HCT116 (cell line): ENCODE measurements around the gene PNISR. TPM values are rescaled to one million over a fixed set of nuclear protein-coding genes. Genes with fewer than 3 reads are reported as not detected.

Experiments used
- ATAC-seq: fragments of 200-7000 bp; cut with Tn5 transposase; 2 replicates; pipeline ENCODE4 v1.9.1; 2020; ENCODE audit warnings: mild to moderate bottlenecking, moderate library complexity
- BruUV-seq: library from RNA; stranded (reverse); fragments of 400-500 nt; replicated peaks from 2 replicates; lab custom pipeline; 2021; lab: Mats Ljungman, UMichigan
- CTCF ChIA-PET: fragments of 300-600 bp; sonication (Branson Sonifier 250); formaldehyde crosslinking; loops from one replicate; lab custom pipeline; 2021; ENCODE audit warnings: antibody characterized with exemption; lab: Charles Lee
- POLR2A ChIA-PET: fragments of 300-600, 350-600 bp; sonication (Branson Sonifier 250); formaldehyde crosslinking; loops from one replicate; lab custom pipeline; 2021; ENCODE audit warnings: antibody characterized with exemption; lab: Charles Lee
- RAD21 ChIA-PET, 2 experiments: fragments of 300-600 bp; sonication (Branson Sonifier 250); formaldehyde crosslinking; loops; one replicate each; lab custom pipeline; 2023; ENCODE audit warnings: low total read pairs in 2 of 2; ENCODE audit not compliant: uncharacterized antibody in 2 of 2, unreplicated experiment in 2 of 2, low non-redundant PET in 1 of 2; lab: Charles Lee
- DNase-seq: peaks from one replicate; pipeline ENCODE4 v3.0.0-alpha.2; 2010; ENCODE audit warnings: low read depth, low spot score
- H2AFZ ChIP-seq: fragments of 200-600 bp; shearing (Covaris generic), sonication (generic); 2 replicates; pipeline ENCODE4 v1.6.1; 2017; ENCODE audit warnings: low read depth, mixed run types, mixed read lengths, antibody characterized with exemption, low read length; ENCODE audit not compliant: poor library complexity, severe bottlenecking
- H3K27ac ChIP-seq: 2 replicates; pipeline ENCODE4 v1.5.1; 2012; ENCODE audit warnings: low read depth, low read length
- H3K27me3 ChIP-seq: fragments of 200-600 bp; sonication (generic); 2 replicates; pipeline ENCODE4 v1.6.1; 2016; ENCODE audit warnings: mixed run types, low read length, mixed read lengths; ENCODE audit not compliant: insufficient read depth
- H3K36me3 ChIP-seq, 2 experiments: fragments of 200-500 bp in 1 of 2; fragments of 200-600 bp in 1 of 2; sonication (Bioruptor generic) in 1 of 2; sonication (generic) in 1 of 2; 2 replicates each; pipeline versions ENCODE4 v1.5.1 to v1.6.1; 2014 to 2016; ENCODE audit warnings: low read length in 2 of 2, inconsistent platforms in 1 of 2, mixed read lengths in 1 of 2, mixed run types in 1 of 2; ENCODE audit not compliant: insufficient read depth in 2 of 2, control insufficient read depth in 1 of 2
- H3K4me1 ChIP-seq, 2 experiments: fragments of 200-600 bp in 1 of 2; sonication (generic) in 1 of 2; 2 replicates each; pipeline versions ENCODE4 v1.5.1 to v1.6.1; 2012 to 2017; ENCODE audit warnings: low read length in 2 of 2, inconsistent platforms in 1 of 2, mild to moderate bottlenecking in 1 of 2, mixed read lengths in 1 of 2, mixed run types in 1 of 2, moderate library complexity in 1 of 2; ENCODE audit not compliant: insufficient read depth in 2 of 2, control insufficient read depth in 1 of 2
- H3K4me2 ChIP-seq: fragments of 200-600 bp; sonication (generic); 2 replicates; pipeline ENCODE4 v1.6.1; 2017; ENCODE audit warnings: mixed run types, low read length, mixed read lengths
- H3K4me3 ChIP-seq, 2 experiments: fragments of 200-600 bp in 1 of 2; sonication (generic) in 1 of 2; replicated peaks in 1 of 2; 2 replicates each; pipeline ENCODE4 v1.5.1; 2011 to 2016; ENCODE audit warnings: low read length in 2 of 2, control low read depth in 1 of 2, low read depth in 1 of 2, mild to moderate bottlenecking in 1 of 2, mixed read lengths in 1 of 2, mixed run types in 1 of 2
- H3K79me2 ChIP-seq: fragments of 200-600 bp; sonication (generic); 2 replicates; pipeline ENCODE4 v1.6.1; 2017; ENCODE audit warnings: mild to moderate bottlenecking, mixed run types, low read length, moderate library complexity, mixed read lengths; ENCODE audit not compliant: insufficient read depth
- H3K9ac ChIP-seq: fragments of 200-600 bp; sonication (generic); 2 replicates; pipeline ENCODE4 v1.6.1; 2016; ENCODE audit warnings: low read length, mixed read lengths
- H3K9me2 ChIP-seq: fragments of 200-600 bp; sonication (generic), shearing (Covaris generic); 2 replicates; pipeline ENCODE4 v1.6.1; 2017; ENCODE audit warnings: mixed run types, mild to moderate bottlenecking, moderate library complexity; ENCODE audit not compliant: insufficient read depth
- H3K9me3 ChIP-seq, 2 experiments: fragments of 200-500 bp in 1 of 2; fragments of 200-600 bp in 1 of 2; sonication (Bioruptor generic) in 1 of 2; sonication (generic) in 1 of 2; 2 replicates each; pipeline ENCODE4 v1.6.1; 2014 to 2017; ENCODE audit warnings: low read length in 2 of 2, mixed read lengths in 2 of 2, inconsistent platforms in 1 of 2, low read depth in 1 of 2, mild to moderate bottlenecking in 1 of 2, mixed run types in 1 of 2, moderate library complexity in 1 of 2; ENCODE audit not compliant: control insufficient read depth in 1 of 2, insufficient read depth in 1 of 2
- H4K20me1 ChIP-seq: fragments of 200-600 bp; sonication (generic), shearing (Covaris generic); 2 replicates; pipeline ENCODE4 v1.6.1; 2017; ENCODE audit warnings: mixed run types, mild to moderate bottlenecking, moderate library complexity; ENCODE audit not compliant: insufficient read depth
- ATF3 ChIP-seq: IDR thresholded peaks from 2 replicates; pipeline ENCODE4 v1.6.1; 2012
- CBX3 ChIP-seq: IDR thresholded peaks from 2 replicates; pipeline ENCODE4 v1.6.1; 2012; ENCODE audit warnings: low read depth
- CTCF ChIP-seq, 3 experiments: fragments of 200-600 bp in 1 of 3; sonication (generic) in 1 of 3; IDR thresholded peaks in 2 of 3; conservative IDR thresholded peaks in 1 of 3; 2 replicates each; pipeline ENCODE4 v1.5.1; 2012 to 2017; ENCODE audit warnings: low read depth in 2 of 3, low read length in 2 of 3, antibody characterized with exemption in 1 of 3, borderline replicate concordance in 1 of 3, control low read depth in 1 of 3, mild to moderate bottlenecking in 1 of 3, mixed read lengths in 1 of 3, mixed run types in 1 of 3, moderate library complexity in 1 of 3; ENCODE audit not compliant: insufficient read depth in 1 of 3
- EZH2 ChIP-seq: fragments of 200-600 bp; sonication (generic); IDR thresholded peaks from 2 replicates; pipeline ENCODE4 v1.6.1; 2017; ENCODE audit warnings: antibody characterized with exemption, mixed run types
- POLR2A ChIP-seq: IDR thresholded peaks from 2 replicates; pipeline ENCODE4 v1.7.0; 2011; ENCODE audit warnings: borderline replicate concordance; ENCODE audit not compliant: insufficient read depth, insufficient read length; ENCODE audit errors: extremely low read depth
- RAD21 ChIP-seq: IDR thresholded peaks from 2 replicates; pipeline ENCODE4 v1.6.1; 2012; ENCODE audit warnings: low read depth, mild to moderate bottlenecking
- REST ChIP-seq: IDR thresholded peaks from 2 replicates; pipeline ENCODE4 v1.6.1; 2012; ENCODE audit warnings: low read depth
- SIN3A ChIP-seq: IDR thresholded peaks from 2 replicates; pipeline ENCODE4 v1.6.1; 2012; ENCODE audit warnings: low read depth
- SRF ChIP-seq: IDR thresholded peaks from 2 replicates; pipeline ENCODE4 v1.6.1; 2012; ENCODE audit warnings: low read depth
- ZNF274 ChIP-seq: fragments of 200-500 bp; sonication (Bioruptor generic); IDR thresholded peaks from 2 replicates; pipeline ENCODE4 v1.6.1; 2014; ENCODE audit warnings: mild to moderate bottlenecking, low read depth, low read length, inconsistent platforms
- intact Hi-C: fragments of 100-400 bp; cut with micrococcal nuclease; formaldehyde crosslinking; loops from 2 replicates; pipeline ENCODE4 v1.10.0; 2022
- total RNA-seq: library from RNA; stranded (reverse); gene quantifications from one replicate; pipeline ENCODE4 v1.2.1, GENCODE V29; 2021; ENCODE audit not compliant: unreplicated experiment

PNISR gene
- total RNA-seq, 1 experiment from 2014 or later = 97.1 TPM

DNA sequence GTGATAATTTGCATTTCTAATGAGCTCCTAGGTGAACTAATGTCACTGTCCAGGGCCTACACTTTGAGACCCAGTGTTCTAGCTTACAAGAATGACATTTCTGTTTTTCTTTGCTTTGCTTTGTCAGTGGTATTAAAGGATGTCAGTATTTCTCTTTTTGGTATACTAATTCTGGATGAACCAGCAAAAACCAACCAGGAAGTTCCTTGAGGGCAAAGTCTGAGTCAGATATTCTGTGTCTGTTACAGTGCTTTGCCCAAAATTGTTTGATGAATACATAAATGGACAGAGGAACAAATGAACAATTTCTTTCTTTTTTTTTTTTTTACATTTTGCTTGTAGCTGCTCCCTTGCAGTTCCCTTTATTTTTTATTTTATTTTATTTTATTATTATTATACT, 46.5 kb downstream of the PNISR start (continued):
- no peak for TF ChIP-seq CTCF (IDR thresholded peaks at IDR 0.05 in 2 of 3, conservative IDR thresholded peaks at IDR 0.05 in 1 of 3; ENCODE audit: borderline replicate concordance in 1 of 3, insufficient read depth in 1 of 3, low read depth in 2 of 3, low read length in 2 of 3)
- no peak for TF ChIP-seq POLR2A
- TF ChIP-seq EZH2 = no peak
- TF ChIP-seq SRF = no peak

DNA sequence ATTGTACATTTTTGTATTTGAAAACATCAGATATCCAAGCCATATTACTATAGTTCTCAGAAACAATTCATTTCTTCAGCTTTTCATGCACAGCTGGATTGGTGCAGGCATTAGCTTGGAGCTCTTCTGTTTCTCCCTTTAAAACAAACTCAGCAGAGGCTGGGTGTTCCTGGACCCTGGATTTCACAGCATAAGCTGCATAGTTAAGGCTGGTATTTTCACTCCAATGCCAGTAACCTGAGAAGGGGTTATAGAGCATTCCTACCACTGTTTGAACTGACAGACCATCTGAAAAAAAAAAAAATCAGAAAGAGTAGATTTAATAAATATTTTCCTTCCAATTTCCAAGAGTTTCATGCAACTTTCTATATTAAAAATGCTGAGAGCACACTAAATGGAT, 55.6 kb downstream of the PNISR start:
- Histone ChIP-seq H3K4me2 (no peak overlapping the region), H3K9me3 (no peaks in the 10 kb centered on the region), H2AFZ (no peak overlapping the region), H3K36me3 (no peaks in the 10 kb centered on the region), H3K4me3 (no peak overlapping the region), H3K9ac (no peak overlapping the region), H3K27me3 (no peaks in the 10 kb centered on the region), H3K9me2 (no peaks in the 10 kb centered on the region), H3K4me1 (no peaks in the 10 kb centered on the region), H4K20me1 (no peaks in the 10 kb centered on the region), H3K27ac (no peak overlapping the region), H3K79me2 (no peaks in the 10 kb centered on the region)
- intact Hi-C loops = no loop called here
- RAD21 ChIA-PET = no interaction called here
- BruUV-seq = no TSS peak
- DNase-seq (no peak), ATAC-seq (no peak)
- no peak for TF ChIP-seq SIN3A
- TF ChIP-seq EZH2 = no peak
- TF ChIP-seq ZNF274 = no peak
- TF ChIP-seq RAD21 = no peak
- TF ChIP-seq CBX3 = no peak
- TF ChIP-seq REST = no peak
- no peak for TF ChIP-seq ATF3
- TF ChIP-seq POLR2A = no peak
- TF ChIP-seq SRF = no peak
- CTCF ChIA-PET = no interaction called here
- POLR2A ChIA-PET = interaction anchor here (0.5 kb wide), 1 partner anchor 146 kb away, joined by 3 read pairs; no protein-coding TSS in a partner anchor
